ENCODE data around the gene TSC22D1.

Gene TSC22D1

GRCh38 chr13:44404261-44405132 is 171.6 kb downstream of the TSC22D1 start:
- no peak for DNase-seq (ENCODE audit: low spot score)

GRCh38 chr13:44403461-44404056 is 172.6 kb downstream of the TSC22D1 start:
- no peak for DNase-seq (ENCODE audit: low spot score)

GRCh38 chr13:44402899-44403445 is 173.2 kb downstream of the TSC22D1 start:
- DNase-seq (ENCODE audit: low spot score) = no peak

GRCh38 chr13:44401577-44401976 is 174.6 kb downstream of the TSC22D1 start:
- no peak for DNase-seq (ENCODE audit: low spot score)

GRCh38 chr13:44400736-44401135 is 175.4 kb downstream of the TSC22D1 start:
- DNase-seq (ENCODE audit: low spot score) = no peak

GRCh38 chr13:44399074-44399473 is 177.1 kb downstream of the TSC22D1 start:
- DNase-seq (ENCODE audit: low spot score) = no peak

- no peak for DNase-seq (ENCODE audit: low spot score)
Observed at GRCh38 chr13:44398606-44399005, 177.5 kb downstream of the TSC22D1 start.

DNA sequence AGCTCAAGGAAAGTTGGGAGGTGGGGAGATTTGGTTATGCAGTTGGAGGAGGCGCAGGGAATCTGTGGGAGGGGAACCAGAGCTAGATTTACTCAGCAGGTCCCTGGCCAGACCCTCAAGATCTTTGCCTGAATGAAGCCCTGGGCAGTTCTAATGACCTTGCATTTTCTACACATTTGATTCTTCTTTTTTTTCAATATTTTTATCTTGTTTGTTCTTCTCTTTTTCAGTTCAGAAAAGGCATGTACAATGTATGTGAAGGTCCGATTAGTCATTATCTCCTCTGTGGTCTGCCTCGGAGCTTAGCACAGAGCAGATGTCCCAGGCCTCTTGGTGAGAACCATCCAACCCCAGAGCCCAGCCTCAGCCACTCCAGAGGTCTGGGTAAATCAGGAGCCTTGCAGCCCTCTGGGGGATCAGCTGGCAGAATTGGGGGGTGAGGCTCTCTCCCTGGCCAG is 178.3 kb downstream of the TSC22D1 start:
- DNase-seq (ENCODE audit: low spot score) = no peak

- DNase-seq (ENCODE audit: low spot score) = no peak
Observed at GRCh38 chr13:44396701-44397580, 179.2 kb downstream of the TSC22D1 start.

DNA sequence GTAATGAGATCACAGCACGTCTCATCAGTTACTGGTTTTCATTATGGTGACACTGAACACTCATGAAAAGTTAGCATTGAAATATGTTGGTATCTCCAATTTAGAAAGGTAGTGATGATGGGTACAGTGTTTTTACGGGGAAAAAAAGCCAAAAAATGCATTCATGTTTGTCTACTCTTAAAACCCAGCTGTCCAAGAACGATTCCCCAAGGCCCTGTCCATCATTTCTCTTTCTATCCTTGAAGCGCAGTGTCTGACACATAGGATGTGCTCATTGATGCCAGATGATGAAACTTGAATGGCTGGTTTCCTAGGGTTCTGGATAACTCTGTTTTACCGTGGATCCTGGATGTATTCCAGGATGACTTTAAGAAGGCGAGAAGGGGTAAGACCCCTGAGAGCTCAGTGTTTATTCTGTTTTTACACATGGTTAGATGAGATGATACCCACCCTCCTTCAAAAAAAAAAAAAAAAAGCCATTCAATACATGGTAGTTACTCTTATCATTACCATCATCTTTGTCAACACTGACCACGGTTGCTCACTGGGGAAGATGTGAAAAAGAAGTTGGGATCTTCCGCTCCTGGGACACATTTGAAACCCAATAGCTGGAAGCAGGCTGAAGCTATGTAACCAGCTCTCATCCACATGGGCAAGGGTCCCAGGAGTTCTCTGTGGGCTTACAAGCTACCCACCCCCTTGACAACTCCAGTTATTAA is 180.0 kb downstream of the TSC22D1 start:
- no peak for DNase-seq (ENCODE audit: low spot score)

DNA sequence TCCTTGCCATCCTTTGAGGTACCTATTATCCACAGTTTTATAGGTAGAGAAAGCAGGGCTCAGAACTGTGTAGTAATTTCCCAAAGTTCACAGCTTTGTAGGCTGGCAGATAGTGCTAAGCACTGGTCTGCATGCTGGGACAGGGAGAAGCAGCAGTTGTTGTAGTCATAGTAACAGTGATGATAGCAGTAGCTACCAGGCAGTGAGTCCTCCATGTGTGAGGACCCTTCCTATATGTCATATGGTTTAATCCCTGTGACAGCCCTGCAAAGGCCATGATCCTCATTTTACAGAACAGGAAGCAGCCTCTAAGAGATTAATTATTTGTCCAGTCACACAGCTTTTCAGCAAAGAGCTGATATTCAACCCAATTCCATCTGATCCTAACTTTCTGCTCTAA is 181.5 kb downstream of the TSC22D1 start:
- DNase-seq (ENCODE audit: low spot score) = no peak

GRCh38 chr13:44393391-44393790 is 182.7 kb downstream of the TSC22D1 start:
- DNase-seq (ENCODE audit: low spot score) = no peak

DNA sequence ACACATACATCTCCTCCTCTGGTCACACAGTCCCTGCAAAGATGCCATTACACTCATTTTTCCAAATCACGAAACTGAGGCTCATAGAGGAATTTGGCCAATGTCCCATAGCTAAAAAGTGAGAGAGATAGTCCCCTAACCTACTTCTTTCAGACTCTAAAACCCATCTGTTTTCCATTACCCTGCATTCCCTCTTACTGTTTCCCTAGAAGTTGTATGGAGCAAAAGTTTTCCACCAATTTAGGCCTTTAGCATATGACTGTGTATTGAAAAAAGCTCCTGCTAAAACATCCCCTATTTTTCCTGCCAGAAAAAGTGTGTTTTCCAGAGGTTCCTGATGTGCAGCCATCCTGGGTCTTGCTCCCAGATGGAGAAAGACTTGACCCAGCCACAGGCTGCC is 186.3 kb downstream of the TSC22D1 start:
- DNase-seq (ENCODE audit: low spot score) = no peak

DNA sequence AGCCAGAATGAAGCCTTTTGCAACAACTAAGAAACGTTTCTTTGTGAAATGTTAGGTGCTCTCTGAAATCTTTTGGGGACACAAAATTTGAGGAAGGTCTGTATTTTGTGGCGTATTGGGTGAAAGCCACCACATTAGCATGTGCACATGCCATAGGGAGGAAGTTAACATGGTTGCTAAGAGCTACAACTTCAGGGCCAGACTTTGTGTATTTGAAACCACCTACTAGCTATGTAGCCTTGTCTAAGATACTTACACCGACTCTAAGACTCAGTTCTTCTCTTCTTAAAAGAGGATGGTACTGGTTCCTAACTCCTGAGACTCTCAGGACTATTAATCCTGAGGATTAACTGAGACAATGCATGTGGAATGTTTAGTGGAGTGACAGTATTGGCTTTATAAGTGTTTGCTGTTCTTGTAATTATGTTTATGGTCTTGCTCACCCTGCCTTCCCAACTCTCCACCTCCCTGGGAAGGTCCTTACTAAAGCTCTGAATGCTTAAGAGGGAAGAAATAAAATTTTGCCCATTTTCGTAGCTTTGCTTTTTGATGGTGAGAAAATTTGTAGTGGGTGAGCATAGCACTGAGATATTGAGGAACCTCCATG is 187.0 kb downstream of the TSC22D1 start:
- DNase-seq (ENCODE audit: low spot score) = no peak

GRCh38 chr13:44388427-44389059 is 187.6 kb downstream of the TSC22D1 start:
- no peak for DNase-seq (ENCODE audit: low spot score)

- DNase-seq (ENCODE audit: low spot score) = no peak
Observed at GRCh38 chr13:44386913-44387556, 189.1 kb downstream of the TSC22D1 start.

DNA sequence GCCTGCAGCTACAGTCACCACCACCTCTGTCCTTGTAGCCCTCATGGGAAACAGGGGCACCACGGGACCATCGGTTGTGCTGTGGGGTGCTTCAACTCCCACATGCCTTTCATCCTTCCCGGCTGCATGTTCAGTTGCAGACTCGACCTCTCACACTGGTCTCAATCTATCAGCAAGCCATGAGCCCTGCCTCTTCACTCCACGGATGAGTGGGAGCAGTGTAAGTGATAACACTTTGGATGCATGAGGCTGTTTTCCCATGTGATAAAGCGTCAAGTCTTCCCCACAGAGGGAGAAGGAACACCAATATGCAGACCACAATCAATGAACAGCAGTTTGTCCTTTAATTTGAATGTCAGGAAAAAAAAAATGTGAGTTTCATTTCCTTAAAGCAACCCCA is 190.3 kb downstream of the TSC22D1 start:
- no peak for DNase-seq (ENCODE audit: low spot score)

- DNase-seq (ENCODE audit: low spot score) = no peak
Observed at GRCh38 chr13:44385401-44385800, 190.7 kb downstream of the TSC22D1 start.

DNA sequence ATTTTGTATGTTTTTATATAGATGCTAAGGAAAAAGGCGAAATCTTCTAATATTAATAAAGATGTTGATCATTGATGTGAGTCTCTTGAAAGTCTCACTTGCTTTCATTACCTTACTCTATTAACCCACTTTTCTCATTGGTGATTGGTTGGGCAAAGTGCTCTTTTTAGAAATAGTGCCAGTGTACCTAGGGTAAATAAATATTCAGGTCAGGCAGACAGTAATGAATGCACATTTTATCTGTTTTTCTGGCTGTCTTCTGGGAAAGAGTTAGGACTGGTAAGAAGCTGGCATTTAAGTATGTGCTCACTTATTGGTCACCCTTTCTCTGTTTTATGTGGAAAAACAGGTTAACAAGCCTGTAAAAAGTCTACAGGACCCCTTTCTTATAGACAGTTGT is 191.4 kb downstream of the TSC22D1 start:
- no peak for DNase-seq (ENCODE audit: low spot score)

DNA sequence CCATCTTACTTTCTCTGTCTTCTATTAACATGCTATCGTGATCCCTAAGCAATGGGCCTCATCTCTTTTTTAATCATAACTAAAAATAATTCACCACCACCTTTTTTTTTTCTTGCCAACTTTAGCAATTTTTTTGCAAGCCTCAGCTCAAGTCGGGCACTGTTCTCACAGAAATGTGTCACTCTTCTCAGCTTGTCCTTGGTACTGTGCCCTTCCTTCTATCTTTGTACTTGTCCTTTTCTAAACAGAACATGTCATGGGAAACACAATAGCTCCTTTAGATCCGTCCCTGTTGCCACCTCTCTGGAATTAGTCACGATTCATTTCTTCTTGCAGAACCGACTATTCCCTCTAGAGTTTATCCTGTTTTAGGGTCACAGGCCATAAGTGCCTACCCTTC is 192.2 kb downstream of the TSC22D1 start:
- no peak for DNase-seq (ENCODE audit: low spot score)

Data from COLO829 (cell line).